ENCODE results near the gene PTTG2.

Gene PTTG2

DNA sequence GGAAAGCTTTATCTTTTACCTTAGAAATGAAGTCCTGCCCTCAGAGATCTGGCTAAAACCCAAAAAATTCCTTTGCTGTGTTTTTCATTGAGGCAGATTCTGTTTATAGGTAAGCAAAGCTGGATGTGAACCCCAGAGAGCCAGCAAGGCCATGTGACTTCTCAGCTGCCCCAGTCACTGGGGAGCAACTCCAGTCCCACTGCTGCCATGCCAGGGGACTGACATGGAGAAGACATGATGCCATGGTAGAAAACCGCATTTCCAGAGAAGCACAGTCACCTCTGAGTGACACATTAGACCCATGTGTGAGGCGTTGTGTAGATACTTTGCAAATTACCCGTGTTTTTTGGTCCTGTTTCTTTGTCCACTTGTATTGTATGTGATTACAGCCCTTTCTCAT, 45.4 kb downstream of the PTTG2 start:
- no peaks in the 10 kb centered on the region for H3K36me3 Mint-ChIP-seq
- H3K27ac Mint-ChIP-seq = no peak overlapping the region
- H3K9me3 Mint-ChIP-seq = no peaks in the 10 kb centered on the region
- DNase-seq (ENCODE audit: low spot score in 2 of 2) (no peak), ATAC-seq (no peak)
- H3K4me3 Mint-ChIP-seq = no peak overlapping the region
- H3K4me1 Mint-ChIP-seq = peaks cover 53% of the 10 kb centered on the region

DNA sequence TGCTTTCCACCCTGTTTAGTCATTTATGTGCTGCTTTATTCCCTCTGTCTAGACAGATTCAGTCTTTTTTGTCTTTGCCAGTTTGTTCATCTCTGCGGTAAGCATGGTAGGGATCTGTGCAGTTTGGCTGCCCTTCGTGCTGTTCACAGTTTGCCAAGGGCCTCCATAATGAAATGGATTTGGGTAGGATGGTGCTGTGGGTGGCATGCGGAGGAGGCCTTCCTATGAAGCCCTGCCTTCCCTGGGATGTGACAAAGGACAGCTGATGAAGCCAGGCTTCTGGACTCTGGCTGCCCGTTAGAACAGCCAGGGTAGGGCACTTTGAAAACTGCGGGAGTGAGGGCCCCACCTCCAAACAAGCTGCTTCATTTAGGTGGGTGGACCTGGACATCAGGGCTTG, 47.4 kb downstream of the PTTG2 start:
- Mint-ChIP-seq H3K9me3 (no peaks in the 10 kb centered on the region), H3K4me1 (peaks cover 57% of the 10 kb centered on the region), H3K4me3 (no peak overlapping the region), H3K27ac (no peak overlapping the region), H3K36me3 (no peaks in the 10 kb centered on the region)
- ATAC-seq (no peak), DNase-seq (ENCODE audit: low spot score in 2 of 2) (no peak)

DNA sequence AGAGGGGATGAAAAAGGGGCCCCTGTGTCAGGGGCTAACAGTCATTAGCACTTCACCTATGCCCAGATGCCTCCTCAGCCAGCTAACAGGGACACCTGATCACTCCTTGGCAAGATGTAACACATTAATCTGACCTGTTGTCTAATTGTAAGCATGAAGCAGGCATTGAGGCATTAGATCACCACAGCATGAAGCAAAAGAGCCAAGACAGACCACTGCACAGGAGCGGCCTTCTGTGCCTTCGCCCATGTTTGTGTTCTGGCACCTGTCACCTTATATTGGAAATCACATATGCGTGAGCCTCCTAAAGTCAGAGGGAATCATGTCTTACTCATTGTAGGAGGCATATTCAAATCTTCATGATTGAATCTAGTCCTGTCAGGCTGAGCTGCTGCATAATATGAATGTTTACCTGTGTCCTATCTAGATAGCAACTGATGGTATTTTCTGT, 48.4 kb downstream of the PTTG2 start:
- DNase-seq (ENCODE audit: low spot score in 2 of 2) (no peak), ATAC-seq (no peak)
- H3K27ac Mint-ChIP-seq = no peak overlapping the region
- no peak overlapping the region for H3K4me3 Mint-ChIP-seq
- H3K4me1 Mint-ChIP-seq = peaks cover 47% of the 10 kb centered on the region
- no peaks in the 10 kb centered on the region for H3K36me3 Mint-ChIP-seq
- H3K9me3 Mint-ChIP-seq = no peaks in the 10 kb centered on the region

GRCh38 chr4:38009421-38009820, 49.2 kb downstream of the PTTG2 start:
- Mint-ChIP-seq H3K9me3 (no peaks in the 10 kb centered on the region), H3K27ac (no peak overlapping the region), H3K36me3 (peaks cover 3% of the 10 kb centered on the region), H3K4me3 (no peak overlapping the region), H3K4me1 (peaks cover 40% of the 10 kb centered on the region)
- DNase-seq (ENCODE audit: low spot score in 2 of 2) = no peak
- ATAC-seq = no peak

DNA sequence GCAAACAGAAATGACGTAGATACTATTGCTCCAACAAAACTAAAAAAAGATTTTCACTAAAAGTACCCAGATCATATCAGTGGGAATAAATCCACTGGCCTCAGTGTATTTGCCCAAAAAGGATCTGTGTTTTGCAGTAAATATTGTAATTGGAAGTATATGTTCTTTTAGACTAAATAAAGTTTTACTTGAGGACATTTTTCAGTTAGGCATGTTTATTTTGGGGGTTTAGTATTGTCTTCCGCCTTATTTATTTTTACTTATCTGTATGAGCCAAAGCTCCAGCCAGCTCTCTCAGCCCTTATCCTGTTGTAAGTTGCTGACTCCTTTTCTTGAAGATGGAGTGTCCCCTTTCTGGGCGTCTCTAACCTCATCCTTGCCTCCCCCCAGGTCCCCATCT, 49.8 kb downstream of the PTTG2 start:
- Mint-ChIP-seq H3K4me1 (peaks cover 35% of the 10 kb centered on the region), H3K9me3 (no peaks in the 10 kb centered on the region), H3K4me3 (no peak overlapping the region), H3K27ac (peak overlapping the region; percentile 10), H3K36me3 (peaks cover 9% of the 10 kb centered on the region)
- DNase-seq (ENCODE audit: low spot score in 2 of 2) (no peak), ATAC-seq (no peak)

Data from stimulated activated effector memory CD8-positive, alpha-beta T cell treated with anti-CD3 and anti-CD28 coated beads, Interleukin-12 subunit alpha, Interleukin-12 subunit beta, amount 100 ng/mL, for 72 hours (primary cell).